HG03521 (cell line): ENCODE results near the gene TRAPPC14.
A peak's percentile ranks its signal among the peaks of the same experiment; 100 is the strongest.
"Not testable (repeated sequence)": the region's sequence is repeated elsewhere in the genome, so short reads cannot be mapped to it uniquely, and the experiment has no call there.

Experiments used
- ATAC-seq: cut with Tn5 transposase; IDR thresholded peaks from one replicate; pipeline ENCODE4 v1.9.1; 2021; ENCODE audit warnings: mild to moderate bottlenecking, moderate library complexity; ENCODE audit not compliant: unreplicated experiment

TRAPPC14 gene

GRCh38 chr7:100158229-100159098, at the start of gene TRAPPC14:
Gene TRAPPC14 (minus strand): TSS chr7:100158723. CDS start chr7:100158499, 224 bp downstream.
- peak; percentile 74 for ATAC-seq

GRCh38 chr7:100204454-100204853, 45.9 kb upstream of the TRAPPC14 start:
- no peak for ATAC-seq

DNA sequence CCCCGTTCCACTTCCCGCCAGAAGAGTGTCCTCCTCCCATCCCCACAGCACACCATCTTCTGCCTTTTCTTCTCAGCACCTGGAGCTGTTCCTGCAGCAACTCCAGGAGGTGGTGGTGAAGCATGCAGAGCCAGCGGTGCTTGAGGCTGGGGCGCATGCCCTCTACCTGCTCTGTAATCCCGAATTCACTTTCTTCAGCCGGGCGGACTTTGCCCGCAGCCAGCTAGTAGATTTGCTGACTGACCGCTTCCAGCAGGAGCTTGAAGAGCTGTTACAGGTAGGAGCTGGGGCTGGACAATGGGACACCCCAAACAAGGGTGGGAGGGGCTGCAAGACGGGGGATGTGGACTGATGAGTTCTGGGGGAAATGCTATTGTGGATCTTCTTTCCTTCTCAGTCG, 42.2 kb upstream of the TRAPPC14 start:
- ATAC-seq = no peak

GRCh38 chr7:100198266-100198665, 39.7 kb upstream of the TRAPPC14 start:
- no peak for ATAC-seq

DNA sequence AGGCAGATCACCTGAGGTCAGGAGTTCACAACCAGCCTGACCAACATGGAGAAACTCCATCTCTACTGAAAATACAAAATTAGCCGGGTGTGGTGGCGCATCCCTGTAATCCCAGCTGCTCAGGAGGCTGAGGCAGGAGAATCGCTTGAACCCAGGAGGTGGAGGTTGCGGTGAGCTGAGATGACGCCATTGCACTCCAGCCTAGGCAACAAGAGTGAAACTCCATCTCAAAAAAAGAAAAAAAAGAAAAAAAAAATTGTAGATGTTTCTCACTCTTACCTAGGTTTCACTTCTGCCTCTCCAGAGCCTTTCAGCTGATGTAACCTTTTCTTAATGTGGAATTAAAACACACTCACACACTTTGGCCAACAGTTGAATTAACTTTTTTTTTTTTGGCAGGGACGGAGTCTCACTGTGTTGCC, 37.4 kb upstream of the TRAPPC14 start:
- not testable (repeated sequence) for ATAC-seq

- no peak for ATAC-seq
These were observed 36.7 kb upstream of the TRAPPC14 start for GRCh38 chr7:100195222-100195621.

DNA sequence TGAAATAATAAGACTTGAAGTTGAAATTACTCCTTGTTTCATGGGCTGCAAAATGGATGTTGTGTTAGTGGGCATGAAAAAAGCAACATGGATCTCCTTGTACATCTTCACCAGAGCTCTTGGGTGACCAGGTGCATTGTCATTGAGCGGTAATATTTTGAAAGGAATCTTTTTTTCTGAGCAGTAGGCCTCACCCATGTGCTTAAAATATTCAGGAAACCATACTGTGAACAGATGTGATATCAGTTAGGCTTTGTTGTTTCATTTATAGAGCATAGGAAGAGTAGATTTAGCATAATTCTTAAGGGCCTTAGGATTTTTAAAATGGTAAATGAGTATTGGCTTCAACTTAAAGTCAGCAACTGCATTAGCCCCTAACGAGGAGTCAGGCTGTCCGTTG, 34.4 kb upstream of the TRAPPC14 start:
- ATAC-seq = no peak

- ATAC-seq = not testable (repeated sequence)
These were observed 33.8 kb upstream of the TRAPPC14 start for GRCh38 chr7:100192281-100192862.

DNA sequence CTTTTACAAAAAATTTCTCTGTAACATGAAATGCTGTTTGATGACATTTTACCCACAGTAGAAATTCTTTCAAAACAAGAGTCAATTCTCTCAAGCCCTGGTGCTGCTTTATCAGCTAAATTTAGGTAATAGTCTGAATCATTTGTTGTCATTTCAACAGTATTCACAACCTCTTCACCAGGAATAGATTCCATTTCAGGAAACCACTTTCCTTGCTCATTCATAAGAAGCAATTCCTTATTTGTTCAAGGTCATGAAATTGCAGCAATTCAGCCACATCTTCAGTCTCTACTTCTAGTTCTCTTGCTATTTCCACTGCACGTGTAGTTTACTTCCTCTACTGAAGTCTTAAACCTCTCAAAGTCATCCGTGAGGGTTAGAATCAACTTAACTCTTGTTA, 33.3 kb upstream of the TRAPPC14 start:
- ATAC-seq = no peak

DNA sequence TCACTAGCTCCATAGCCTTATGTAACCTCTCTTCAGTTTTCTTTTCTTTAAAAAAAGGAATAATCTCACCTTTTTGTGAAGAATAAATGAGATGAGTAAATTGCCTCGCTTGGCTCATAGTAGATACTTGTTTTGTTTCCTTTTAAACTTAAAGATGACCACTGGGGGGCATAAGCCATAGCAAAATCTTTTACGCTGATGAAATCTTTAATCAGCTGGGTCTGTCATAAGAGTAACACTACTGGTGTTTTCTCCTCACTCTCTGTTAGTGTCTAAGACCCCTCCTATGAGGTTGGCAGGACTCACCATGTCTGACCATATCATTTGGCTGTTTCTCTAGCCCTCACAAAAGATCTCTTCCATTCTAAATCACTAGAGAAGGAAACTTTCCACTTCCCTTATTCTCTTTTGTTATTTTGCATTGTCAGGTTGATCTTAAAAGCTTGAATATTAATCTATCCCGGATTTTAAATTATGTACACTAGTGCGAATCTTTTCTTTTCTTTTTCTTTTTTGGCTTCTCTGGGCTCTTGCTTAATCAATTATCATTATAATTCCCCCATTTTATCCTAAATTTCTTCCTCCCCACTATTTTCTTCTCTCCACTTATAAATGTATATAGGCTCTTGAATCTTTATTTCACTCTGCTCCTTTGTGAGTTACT, 31.7 kb upstream of the TRAPPC14 start:
- ATAC-seq = no peak

DNA sequence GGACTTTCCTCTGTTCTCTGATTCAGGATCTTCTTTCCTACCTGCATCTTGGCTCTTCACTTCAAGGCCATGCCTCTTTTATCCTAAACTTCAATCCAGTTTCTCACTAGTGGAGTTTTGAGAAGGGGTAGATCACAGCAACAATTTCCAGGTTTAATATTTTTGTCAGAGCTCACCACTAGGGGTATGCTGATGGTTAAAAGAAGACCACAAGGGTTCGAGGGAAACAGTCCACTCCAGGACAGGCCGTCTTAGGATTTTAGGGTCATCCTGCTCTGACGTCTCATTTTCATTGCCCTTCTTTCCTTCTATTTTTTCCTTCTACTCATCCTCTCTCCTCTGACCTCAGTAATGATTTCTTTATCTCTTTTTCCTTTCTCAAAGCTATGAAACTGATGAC, 30.5 kb upstream of the TRAPPC14 start:
- ATAC-seq = no peak

GRCh38 chr7:100185726-100186125, 27.2 kb upstream of the TRAPPC14 start:
- no peak for ATAC-seq

GRCh38 chr7:100183090-100183489, 24.6 kb upstream of the TRAPPC14 start:
- ATAC-seq = not testable (repeated sequence)

GRCh38 chr7:100182616-100183015, 24.1 kb upstream of the TRAPPC14 start:
- not testable (repeated sequence) for ATAC-seq

DNA sequence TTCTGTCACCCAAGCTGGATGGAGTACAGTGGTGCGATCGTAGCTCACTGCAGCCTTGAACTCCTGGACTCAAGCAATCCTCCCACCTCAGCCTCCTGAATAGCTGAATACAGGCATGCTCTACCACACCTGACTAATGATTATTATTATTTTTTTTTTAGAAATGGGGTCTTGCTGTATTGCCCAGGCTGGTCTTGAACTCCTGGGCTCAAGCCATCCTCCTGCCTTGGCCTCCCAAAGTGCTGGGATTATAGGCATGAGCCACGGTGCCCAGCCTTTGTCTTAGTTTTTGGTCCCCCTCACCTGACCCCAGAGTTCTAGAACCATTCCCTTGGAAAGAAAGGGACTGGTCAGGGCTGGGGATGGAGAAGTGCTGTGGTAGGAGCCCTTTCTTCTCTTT, 21.6 kb upstream of the TRAPPC14 start:
- not testable (repeated sequence) for ATAC-seq

GRCh38 chr7:100177045-100178001, 18.8 kb upstream of the TRAPPC14 start, which contains the start of the genes GPC2 and STAG3:
Gene GPC2 (minus strand): TSS chr7:100177381. CDS start chr7:100177199, 182 bp downstream.
Gene STAG3 (plus strand): TSS chr7:100177918. CDS start chr7:100180557, 2,639 bp downstream.
- peak; percentile 81 for ATAC-seq

DNA sequence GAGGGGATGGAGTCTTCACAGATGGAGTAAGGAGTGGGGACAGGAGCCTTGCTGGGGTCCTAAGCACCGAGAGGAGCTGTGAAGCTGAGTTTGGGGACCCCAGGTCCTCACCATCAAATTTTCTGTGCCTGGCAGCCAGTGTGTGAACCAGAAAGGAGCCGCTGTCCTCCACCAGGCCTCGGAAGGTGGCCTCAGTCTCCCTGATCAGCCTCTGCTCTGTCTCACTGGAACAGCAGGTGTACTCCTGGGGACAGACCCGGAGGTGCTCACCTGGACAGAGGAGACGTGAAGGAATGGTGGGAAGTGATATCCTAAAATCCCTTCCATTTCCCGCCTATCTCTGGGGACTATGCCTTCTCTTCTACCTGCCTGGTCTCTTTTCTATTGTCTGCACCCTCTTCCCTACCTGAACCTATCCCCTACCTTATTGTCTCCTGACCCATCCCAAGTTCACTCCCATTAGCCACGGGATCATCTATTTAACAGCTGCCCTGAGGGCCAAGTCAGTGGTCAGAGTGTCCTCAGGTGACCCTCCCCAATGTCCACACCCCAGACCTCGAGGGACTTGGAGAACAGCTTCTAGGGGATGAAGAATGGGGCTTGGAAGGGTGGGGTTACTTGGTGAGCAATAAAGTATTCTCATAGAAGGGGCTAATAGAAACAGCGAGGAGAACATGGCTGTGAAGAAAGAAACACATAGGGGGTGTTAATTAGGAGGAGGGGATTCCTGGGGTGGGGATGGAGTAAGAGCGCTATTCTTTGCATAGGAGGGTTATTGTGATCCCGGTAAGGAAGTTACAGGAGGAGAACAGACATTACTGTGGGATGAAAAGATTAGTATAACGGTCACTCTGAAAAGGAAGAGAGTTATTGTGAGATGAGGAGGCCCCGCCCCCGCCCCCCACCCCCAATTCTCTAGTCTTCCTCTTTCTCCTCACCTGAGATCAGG, 17.8 kb upstream of the TRAPPC14 start:
- ATAC-seq = no peak

GRCh38 chr7:100175296-100175935, 16.9 kb upstream of the TRAPPC14 start:
- no peak for ATAC-seq

DNA sequence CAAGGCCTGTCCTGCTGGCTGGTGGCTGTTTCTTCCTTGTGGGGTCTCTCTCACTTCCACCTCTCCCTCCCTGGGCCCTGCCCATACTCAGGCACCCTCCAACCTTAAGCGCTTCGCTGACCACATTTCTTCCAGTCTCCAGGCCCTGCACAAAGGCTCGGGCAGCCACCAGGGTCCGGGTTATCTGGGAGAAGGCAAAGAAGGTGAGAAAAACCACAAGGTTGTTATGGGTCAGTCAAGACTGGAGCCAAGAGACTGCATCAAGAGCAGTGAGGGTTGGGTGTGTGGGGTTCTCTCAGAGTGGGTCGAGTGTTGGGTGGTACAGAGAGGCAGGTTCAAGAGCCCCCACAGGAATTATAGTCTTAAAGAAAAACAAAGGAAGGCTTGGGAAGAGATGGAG, 16.1 kb upstream of the TRAPPC14 start:
- ATAC-seq = no peak
